Neural cell (in vitro differentiated cells): Measurements from ENCODE around the gene MYO9A.

Source experiments
- CTCF ChIP-seq: fragments of 450-650 bp; IDR thresholded peaks from 2 replicates; pipeline ENCODE4 v1.5.1; 2014; ENCODE audit warnings: antibody characterized with exemption, mild to moderate bottlenecking, moderate library complexity; ENCODE audit not compliant: poor library complexity, severe bottlenecking
- EZH2 ChIP-seq: fragments of 200-600, 300-800 bp; shearing (Covaris generic), sonication (generic); IDR thresholded peaks from 2 replicates; pipeline ENCODE4 v1.6.1; 2014; ENCODE audit warnings: antibody characterized with exemption, low read length, borderline replicate concordance, mild to moderate bottlenecking; ENCODE audit not compliant: insufficient read depth, poor library complexity, severe bottlenecking
- MXI1 ChIP-seq: fragments of 450-650 bp; conservative IDR thresholded peaks from 2 replicates; pipeline ENCODE4 v1.6.1; 2014; ENCODE audit warnings: antibody characterized with exemption, mild to moderate bottlenecking; ENCODE audit not compliant: poor library complexity, severe bottlenecking
- POLR2AphosphoS5 ChIP-seq: IDR thresholded peaks from 2 replicates; pipeline ENCODE4 v1.6.1; 2012
- REST ChIP-seq: IDR thresholded peaks from 2 replicates; pipeline ENCODE4 v1.6.1; 2012; ENCODE audit warnings: borderline replicate concordance
- TAF1 ChIP-seq: IDR thresholded peaks from 2 replicates; pipeline ENCODE4 v1.6.1; 2012; ENCODE audit warnings: low read depth

GRCh38 chr15:71781179-71781964 is 336.6 kb downstream of the MYO9A start:
- TF ChIP-seq CTCF (no peak), EZH2 (no peak), MXI1 (no peak), REST (no peak), TAF1 (no peak), POLR2AphosphoS5 (no peak)
